GM12891 (cell line): ENCODE measurements around the gene P2RY1.

ENCODE experiments used
- DNase-seq: peaks from one replicate; pipeline ENCODE4 v3.0.0; 2011; ENCODE audit warnings: low spot score; ENCODE audit not compliant: insufficient read length
- FAIRE-seq: peaks from 2 replicates; lab custom pipeline; 2011; peaks lifted over from hg19 to GRCh38; lab: Jason Lieb, UNC
- PAX5 ChIP-seq: IDR thresholded peaks from 2 replicates; pipeline ENCODE4 v1.6.1; 2011; ENCODE audit warnings: low read length, moderate library complexity, mild to moderate bottlenecking; ENCODE audit not compliant: insufficient read depth, severe bottlenecking
- POLR2A ChIP-seq: IDR thresholded peaks from 2 replicates; pipeline ENCODE4 v1.6.1; 2011; ENCODE audit warnings: low read depth, low read length, control low read depth
- POLR2AphosphoS5 ChIP-seq: IDR thresholded peaks from 2 replicates; pipeline ENCODE4 v1.6.1; 2011; ENCODE audit warnings: low read depth, low read length, control low read depth
- POU2F2 ChIP-seq: IDR thresholded peaks from 2 replicates; pipeline ENCODE4 v1.6.1; 2011; ENCODE audit warnings: low read depth, mild to moderate bottlenecking, control low read depth, low read length, moderate library complexity
- SPI1 ChIP-seq: IDR thresholded peaks from 2 replicates; pipeline ENCODE4 v1.6.1; 2011; ENCODE audit warnings: low read depth, low read length, control low read depth
- TAF1 ChIP-seq: IDR thresholded peaks from 2 replicates; pipeline ENCODE4 v1.6.1; 2011; ENCODE audit warnings: low read depth, low read length, control low read depth

Gene P2RY1

GRCh38 chr3:152823173-152823572, 11.8 kb upstream of the P2RY1 start:
- FAIRE-seq (no peak), DNase-seq (no peak)
- TF ChIP-seq POLR2A (no peak), PAX5 (no peak), POLR2AphosphoS5 (no peak), TAF1 (no peak), POU2F2 (no peak), SPI1 (no peak)

- no peak for TF ChIP-seq POLR2AphosphoS5
- no peak for TF ChIP-seq TAF1
- no peak for TF ChIP-seq PAX5
- TF ChIP-seq SPI1, result no peak
- no peak for TF ChIP-seq POLR2A
- TF ChIP-seq POU2F2, result no peak
- no peak for FAIRE-seq
- DNase-seq, result no peak
These were observed 11.2 kb upstream of the P2RY1 start for GRCh38 chr3:152823781-152824180.

GRCh38 chr3:152825566-152825965, 9.4 kb upstream of the P2RY1 start:
- TF ChIP-seq PAX5, result no peak
- TF ChIP-seq POU2F2, result no peak
- no peak for TF ChIP-seq POLR2AphosphoS5
- no peak for TF ChIP-seq POLR2A
- no peak for TF ChIP-seq SPI1
- TF ChIP-seq TAF1, result no peak
- FAIRE-seq (no peak), DNase-seq (no peak)

- FAIRE-seq (no peak), DNase-seq (no peak)
- no peak for TF ChIP-seq SPI1
These were observed 8.5 kb upstream of the P2RY1 start for GRCh38 chr3:152826476-152826875.

GRCh38 chr3:152827313-152827712, 7.6 kb upstream of the P2RY1 start:
- FAIRE-seq (no peak), DNase-seq (no peak)
- no peak for TF ChIP-seq POU2F2
- no peak for TF ChIP-seq POLR2AphosphoS5

GRCh38 chr3:152828075-152828840, 6.7 kb upstream of the P2RY1 start:
- TF ChIP-seq PAX5 (no peak), POLR2AphosphoS5 (no peak), POLR2A (no peak), TAF1 (no peak), POU2F2 (no peak), SPI1 (no peak)
- DNase-seq (no peak), FAIRE-seq (no peak)

GRCh38 chr3:152830245-152830644, 4.7 kb upstream of the P2RY1 start:
- TF ChIP-seq TAF1 (no peak), SPI1 (no peak), POU2F2 (no peak), POLR2AphosphoS5 (no peak), POLR2A (no peak), PAX5 (no peak)
- no peak for DNase-seq
- no peak for FAIRE-seq

- no peak for TF ChIP-seq PAX5
- TF ChIP-seq POLR2A, result no peak
- no peak for TF ChIP-seq SPI1
- TF ChIP-seq TAF1, result no peak
- TF ChIP-seq POLR2AphosphoS5, result no peak
- no peak for TF ChIP-seq POU2F2
- FAIRE-seq (no peak), DNase-seq (no peak)
These were observed 2.9 kb upstream of the P2RY1 start for GRCh38 chr3:152832046-152832445.

GRCh38 chr3:152833089-152833488, 1.8 kb upstream of the P2RY1 start:
- FAIRE-seq (no peak), DNase-seq (no peak)
- TF ChIP-seq POU2F2, result no peak
- no peak for TF ChIP-seq PAX5
- no peak for TF ChIP-seq POLR2A
- no peak for TF ChIP-seq POLR2AphosphoS5
- no peak for TF ChIP-seq TAF1
- no peak for TF ChIP-seq SPI1

- FAIRE-seq (no peak), DNase-seq (no peak)
- TF ChIP-seq POLR2A (no peak), PAX5 (no peak), SPI1 (no peak), POLR2AphosphoS5 (no peak), POU2F2 (no peak), TAF1 (no peak)
These were observed 648 bp upstream of the P2RY1 start for GRCh38 chr3:152834191-152834775.

GRCh38 chr3:152835601-152836102, 721 bp downstream of the P2RY1 start:
- TF ChIP-seq SPI1, result no peak
- TF ChIP-seq POLR2A, result no peak
- no peak for TF ChIP-seq POU2F2
- no peak for TF ChIP-seq TAF1
- TF ChIP-seq POLR2AphosphoS5, result no peak
- TF ChIP-seq PAX5, result no peak
- FAIRE-seq, result no peak
- DNase-seq, result no peak

- no peak for DNase-seq
- TF ChIP-seq POU2F2, result no peak
- TF ChIP-seq POLR2A, result no peak
- no peak for TF ChIP-seq POLR2AphosphoS5
- no peak for TF ChIP-seq PAX5
- no peak for TF ChIP-seq TAF1
- no peak for FAIRE-seq
These were observed 1.3 kb downstream of the P2RY1 start for GRCh38 chr3:152836269-152836668.
